PC-9 (cell line): ENCODE data around the gene RUNX2. TPM values are rescaled to one million over a fixed set of nuclear protein-coding genes. Genes with fewer than 3 reads are reported as not detected.

ENCODE experiments used
- BruUV-seq: library from RNA; stranded (reverse); fragments of 400-500 nt; replicated peaks from 2 replicates; lab custom pipeline; 2021; lab: Mats Ljungman, UMichigan
- CTCF ChIA-PET: fragments of 300-600 bp; sonication (Branson Sonifier 250); formaldehyde crosslinking; loops from one replicate; lab custom pipeline; 2022; ENCODE audit warnings: antibody characterized with exemption; lab: Charles Lee
- POLR2A ChIA-PET: fragments of 300-600 bp; sonication (Branson Sonifier 250); formaldehyde crosslinking; loops from one replicate; lab custom pipeline; 2022; ENCODE audit warnings: antibody characterized with exemption; ENCODE audit not compliant: unreplicated experiment; lab: Charles Lee
- DNase-seq, 2 experiments: peaks; one replicate each; pipeline versions ENCODE4 v3.0.0 to v3.0.0-alpha.2; 2015 to 2022; ENCODE audit warnings: mixed read lengths in 1 of 2
- H2AFZ ChIP-seq: fragments of 200-600 bp; sonication (generic); 2 replicates; pipeline ENCODE4 v1.8.1; 2017; ENCODE audit warnings: antibody characterized with exemption
- H3F3A ChIP-seq: fragments of 200-600 bp; sonication (generic); 2 replicates; pipeline ENCODE4 v1.8.1; 2017; ENCODE audit warnings: antibody characterized with exemption, mild to moderate bottlenecking, low read depth; ENCODE audit not compliant: insufficient read depth
- H3K27ac ChIP-seq: fragments of 200-600 bp; sonication (generic); 2 replicates; pipeline ENCODE4 v1.6.1; 2016; ENCODE audit warnings: mixed run types
- H3K27me3 ChIP-seq: fragments of 200-600 bp; sonication (generic); 2 replicates; pipeline ENCODE4 v1.6.1; 2016; ENCODE audit warnings: low read depth, mixed run types; ENCODE audit not compliant: insufficient read depth
- H3K36me3 ChIP-seq: fragments of 200-600 bp; sonication (generic); 2 replicates; pipeline ENCODE4 v1.6.1; 2016; ENCODE audit warnings: low read depth, mixed run types
- H3K4me1 ChIP-seq: fragments of 200-600 bp; sonication (generic); replicated peaks from 2 replicates; pipeline ENCODE4 v1.6.1; 2016; ENCODE audit warnings: mixed run types; ENCODE audit not compliant: insufficient read depth
- H3K4me2 ChIP-seq: fragments of 200-600 bp; sonication (generic); 2 replicates; pipeline ENCODE4 v1.6.1; 2017; ENCODE audit warnings: mixed run types
- H3K4me3 ChIP-seq: fragments of 200-600 bp; sonication (generic); 2 replicates; pipeline ENCODE4 v1.6.1; 2016; ENCODE audit warnings: mixed run types
- H3K79me2 ChIP-seq: fragments of 200-600 bp; sonication (generic); 2 replicates; pipeline ENCODE4 v1.6.1; 2017; ENCODE audit warnings: low read depth, mixed run types
- H3K9me2 ChIP-seq: fragments of 200-600 bp; sonication (generic); 2 replicates; pipeline ENCODE4 v1.8.1; 2017; ENCODE audit warnings: mild to moderate bottlenecking; ENCODE audit not compliant: insufficient read depth
- H3K9me3 ChIP-seq: fragments of 200-600 bp; sonication (generic); 2 replicates; pipeline ENCODE4 v1.8.1; 2016; ENCODE audit warnings: low read depth; ENCODE audit not compliant: insufficient read depth
- H4K20me1 ChIP-seq: fragments of 200-600 bp; sonication (generic); 2 replicates; pipeline ENCODE4 v1.8.1; 2017; ENCODE audit not compliant: insufficient read depth
- CTCF ChIP-seq: fragments of 200-600 bp; sonication (generic); conservative IDR thresholded peaks from 2 replicates; pipeline ENCODE4 v1.6.1; 2017; ENCODE audit warnings: mixed run types, antibody characterized with exemption, mild to moderate bottlenecking, moderate library complexity
- EZH2 ChIP-seq: fragments of 200-600 bp; sonication (generic); IDR thresholded peaks from 2 replicates; pipeline ENCODE4 v1.8.0; 2017; ENCODE audit warnings: antibody characterized with exemption, low read depth
- intact Hi-C: fragments of 100-400 bp; cut with micrococcal nuclease; formaldehyde crosslinking; loops from one replicate; pipeline ENCODE4 v1.10.0; 2022; ENCODE audit not compliant: unreplicated experiment
- total RNA-seq: library from RNA; stranded (reverse); gene quantifications from 2 replicates; pipeline ENCODE4 v1.2.3, GENCODE V29; 2021

The RUNX2 gene
- total RNA-seq, 1 experiment from 2014 or later, result 12.5 TPM

- intact Hi-C loops, result loop anchor here (2.0 to 5.0 kb wide), 5 partner anchors 44 to 991 kb away; partner anchors contain the start of gene SUPT3H
- TSS peak; percentile 75 for BruUV-seq
- peaks cover 26% of the 10 kb centered on the region for H3K79me2 ChIP-seq
These were observed 93.0 kb downstream of the RUNX2 start for GRCh38 chr6:45420909-45421708.

GRCh38 chr6:45421709-45422502 lies 93.8 kb downstream of the RUNX2 start:
- TF ChIP-seq CTCF, result peak; percentile 17; the same call in 1 of the 2 replicates
- no peak for TF ChIP-seq EZH2
- Histone ChIP-seq H4K20me1 (no peaks in the 10 kb centered on the region), H3K4me1 (peaks cover 22% of the 10 kb centered on the region), H3K27ac (peak overlapping the region; percentile 72), H3K4me3 (peak overlapping the region; percentile 98), H3K4me2 (peak overlapping the region; percentile 92), H3K79me2 (peaks cover 26% of the 10 kb centered on the region), H3K9me2 (no peaks in the 10 kb centered on the region), H3F3A (no peaks in the 10 kb centered on the region; the same call in 1 of the 2 replicates), H3K27me3 (no peaks in the 10 kb centered on the region), H3K36me3 (no peaks in the 10 kb centered on the region), H3K9me3 (no peaks in the 10 kb centered on the region), H2AFZ (peak overlapping the region; percentile 97)
- ChIA-PET POLR2A (interaction anchor here (0.7 to 1.0 kb wide), 2 partner anchors 44 to 957 kb away, joined by 3 to 5 read pairs; partner anchors contain the start of gene SUPT3H), CTCF (interaction anchor here (0.6 to 1.6 kb wide), 4 partner anchors 124 to 501 kb away, joined by 4 to 9 read pairs (median 6); no protein-coding TSS in a partner anchor)
- BruUV-seq, result no TSS peak
- intact Hi-C loops, result loop anchor here (1.0 to 5.0 kb wide), 9 partner anchors 45 to 990 kb away; partner anchors contain the start of gene SUPT3H
- peak; percentile 49 to 76 for DNase-seq

More at GRCh38 chr6:45420909-45421708, 93.0 kb downstream of the RUNX2 start:
- ChIA-PET CTCF (interaction anchor here (0.7 to 1.9 kb wide), 6 partner anchors 7 to 945 kb away, joined by 4 to 6 read pairs (median 5); no protein-coding TSS in a partner anchor), POLR2A (interaction anchor here (0.6 to 1.0 kb wide), 3 partner anchors 43 to 956 kb away, joined by 3 to 5 read pairs (median 4); partner anchors contain the start of gene SUPT3H)
- no peak for DNase-seq
- no peaks in the 10 kb centered on the region; the same call in 1 of the 2 replicates for H3F3A ChIP-seq
- peak overlapping the region; percentile 98 for H3K4me3 ChIP-seq
- peak overlapping the region; percentile 89 for H2AFZ ChIP-seq
- H3K4me1 ChIP-seq, result peaks cover 22% of the 10 kb centered on the region
- H3K9me2 ChIP-seq, result no peaks in the 10 kb centered on the region
- peak overlapping the region; percentile 92 for H3K4me2 ChIP-seq
- peak overlapping the region; percentile 72 for H3K27ac ChIP-seq
- no peaks in the 10 kb centered on the region for H3K27me3 ChIP-seq
- no peak for TF ChIP-seq CTCF
- no peaks in the 10 kb centered on the region for H4K20me1 ChIP-seq
- no peaks in the 10 kb centered on the region for H3K9me3 ChIP-seq
- no peaks in the 10 kb centered on the region for H3K36me3 ChIP-seq
